GM12875 (cell line): ENCODE data around the gene SOX10.
"Not testable (repeated sequence)": the region's sequence is repeated elsewhere in the genome, so short reads cannot be mapped to it uniquely, and the experiment has no call there.

Experiments
- H3K4me3 ChIP-seq: one replicate; pipeline ENCODE4 v1.5.1; 2011; ENCODE audit warnings: low read depth, low read length, control low read depth
- CTCF ChIP-seq: IDR thresholded peaks from 2 replicates; pipeline ENCODE4 v1.5.1; 2011; ENCODE audit warnings: low read depth, mild to moderate bottlenecking, control low read depth, inconsistent platforms, low read length, moderate library complexity, borderline replicate concordance; ENCODE audit not compliant: insufficient read depth

SOX10 gene

GRCh38 chr22:37982938-37983859 is 1.2 kb downstream of the SOX10 start:
- no peak overlapping the region for H3K4me3 ChIP-seq
- peak; percentile 11; the same call in 1 of the 2 replicates for TF ChIP-seq CTCF

DNA sequence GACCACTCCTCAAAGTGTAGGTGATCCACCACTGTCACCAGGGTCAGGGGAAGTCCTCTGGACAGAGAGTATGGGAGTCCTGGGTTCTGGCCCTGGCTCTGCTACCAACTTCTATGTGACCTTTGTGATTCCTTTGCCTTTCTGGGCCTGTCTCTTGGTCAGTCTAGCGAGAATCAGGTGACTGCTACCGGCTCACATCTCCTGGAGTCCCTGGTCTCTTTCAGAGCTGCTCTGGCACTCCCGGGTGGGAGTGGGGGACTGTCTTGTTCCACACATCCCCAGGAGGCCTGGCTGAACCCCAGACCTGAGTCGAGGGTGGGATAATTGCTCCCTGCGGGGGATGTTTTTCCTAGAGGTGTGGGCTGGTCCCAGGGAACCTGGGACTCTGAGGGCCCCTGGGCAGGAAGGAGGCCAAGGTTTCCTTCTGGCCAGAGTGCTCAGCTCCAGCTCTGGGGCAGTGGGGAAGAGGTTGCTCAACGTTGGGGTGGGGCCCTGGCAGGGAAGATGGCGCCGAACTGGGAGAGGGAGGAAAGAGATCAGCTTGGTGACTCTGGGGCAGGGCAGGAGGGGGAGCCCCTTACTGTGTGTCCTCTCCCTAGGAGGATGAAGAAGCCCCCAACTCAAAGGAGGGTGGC is 2.1 kb downstream of the SOX10 start:
- no peak for TF ChIP-seq CTCF
- H3K4me3 ChIP-seq, result no peak overlapping the region

DNA sequence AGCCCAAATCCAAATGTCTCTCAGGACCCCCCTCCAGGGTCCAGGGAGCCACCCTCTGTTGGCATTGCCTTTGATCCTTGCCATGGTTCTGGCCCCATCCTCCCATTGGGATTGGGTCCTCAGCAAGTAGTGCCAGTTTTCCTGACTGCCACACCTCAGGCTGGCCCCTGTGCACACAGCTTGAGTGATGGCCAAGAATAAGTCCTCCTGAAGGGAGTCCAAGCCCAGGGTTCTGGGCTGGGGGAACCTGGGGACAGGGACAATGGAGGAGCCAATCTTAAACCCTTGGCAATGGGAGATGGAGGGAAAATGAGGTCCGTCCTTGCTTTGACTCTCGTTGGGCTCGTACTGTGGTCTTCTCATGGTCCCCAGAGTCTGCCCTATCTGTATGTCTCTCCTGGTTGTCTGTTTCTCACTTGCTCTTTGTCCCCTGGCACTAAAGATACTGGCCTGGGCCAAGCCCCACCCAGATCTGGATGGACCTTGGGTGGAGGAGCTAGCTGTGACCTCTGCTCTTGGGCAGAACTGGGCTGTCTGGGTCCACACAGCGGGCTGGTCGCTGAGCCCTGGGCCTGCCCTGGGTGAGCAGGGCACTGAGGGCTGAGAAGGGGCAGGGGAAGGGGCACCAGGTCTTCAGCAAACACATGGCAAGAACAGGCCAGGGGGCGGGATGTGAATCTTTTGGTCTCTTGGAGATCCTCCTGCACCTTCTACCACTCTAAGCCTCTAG is 2.9 kb downstream of the SOX10 start:
- H3K4me3 ChIP-seq, result no peak overlapping the region
- no peak for TF ChIP-seq CTCF

DNA sequence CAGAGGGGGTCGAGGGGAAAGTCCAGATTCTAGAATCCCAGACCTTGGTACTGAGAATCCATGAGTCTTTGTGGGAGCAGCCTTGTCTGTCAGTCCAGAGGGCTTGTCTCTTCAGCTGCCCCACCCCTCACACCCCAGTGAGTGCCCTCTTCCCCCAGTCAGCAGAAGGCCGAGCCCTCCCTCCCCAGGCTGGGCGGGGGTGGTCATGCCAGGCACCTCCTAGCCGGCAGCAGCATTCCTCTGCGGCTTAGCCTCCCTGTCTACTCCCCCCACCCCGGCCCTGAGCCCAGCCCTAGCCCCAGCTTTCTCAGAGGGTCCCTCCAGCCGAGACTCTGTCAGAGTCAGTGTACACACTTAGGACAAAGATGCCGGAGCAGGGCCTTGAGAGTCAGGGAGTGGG is 4.6 kb downstream of the SOX10 start:
- TF ChIP-seq CTCF, result no peak
- H3K4me3 ChIP-seq, result no peak overlapping the region

DNA sequence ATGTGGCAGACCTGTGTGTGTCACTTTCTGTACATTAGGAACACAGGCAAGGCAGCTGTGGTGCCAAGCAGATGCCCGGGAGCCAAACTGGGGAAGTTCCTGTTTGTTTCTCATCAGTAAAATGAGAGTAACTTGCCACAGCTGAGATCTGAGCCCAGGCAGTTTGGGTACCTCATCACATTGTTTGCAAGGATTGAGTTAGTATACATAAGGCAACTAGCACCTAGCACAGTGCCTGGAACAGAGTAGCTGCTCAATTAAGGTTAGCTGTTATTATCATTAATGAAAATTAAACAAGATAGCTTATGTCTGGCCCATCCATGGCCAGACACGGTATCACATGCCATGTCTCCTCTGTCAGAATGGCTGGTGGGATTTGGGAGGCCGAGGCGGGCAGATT is 7.8 kb downstream of the SOX10 start:
- H3K4me3 ChIP-seq, result no peak overlapping the region
- no peak for TF ChIP-seq CTCF

DNA sequence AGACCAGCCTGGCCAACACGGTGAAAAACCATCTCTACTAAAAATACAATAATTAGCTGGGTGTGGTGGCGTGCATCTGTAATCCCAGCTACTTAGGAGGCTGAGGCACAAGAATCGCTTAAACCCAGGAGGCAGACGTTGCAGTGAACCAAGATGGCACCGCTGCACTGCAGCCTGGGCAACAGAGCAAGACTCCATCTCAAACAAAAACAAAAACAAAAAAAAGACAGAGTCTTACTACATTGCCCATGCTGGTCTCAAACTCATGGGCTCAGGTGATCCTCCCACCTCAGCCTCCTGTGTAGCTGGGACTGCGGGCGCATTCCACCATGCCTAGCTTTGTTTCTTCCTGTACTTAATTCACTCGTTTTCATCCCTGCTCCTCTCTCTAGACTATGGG is 8.3 kb downstream of the SOX10 start:
- H3K4me3 ChIP-seq, result not testable (repeated sequence)

- TF ChIP-seq CTCF, result no peak
- no peak overlapping the region for H3K4me3 ChIP-seq
These were observed 9.2 kb downstream of the SOX10 start for GRCh38 chr22:37975153-37975552.
